ENCODE measurements around the gene GPX6.
"Not testable (repeated sequence)": the region's sequence is repeated elsewhere in the genome, so short reads cannot be mapped to it uniquely, and the experiment has no call there.

The GPX6 gene, protein sequence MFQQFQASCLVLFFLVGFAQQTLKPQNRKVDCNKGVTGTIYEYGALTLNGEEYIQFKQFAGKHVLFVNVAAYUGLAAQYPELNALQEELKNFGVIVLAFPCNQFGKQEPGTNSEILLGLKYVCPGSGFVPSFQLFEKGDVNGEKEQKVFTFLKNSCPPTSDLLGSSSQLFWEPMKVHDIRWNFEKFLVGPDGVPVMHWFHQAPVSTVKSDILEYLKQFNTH

DNA sequence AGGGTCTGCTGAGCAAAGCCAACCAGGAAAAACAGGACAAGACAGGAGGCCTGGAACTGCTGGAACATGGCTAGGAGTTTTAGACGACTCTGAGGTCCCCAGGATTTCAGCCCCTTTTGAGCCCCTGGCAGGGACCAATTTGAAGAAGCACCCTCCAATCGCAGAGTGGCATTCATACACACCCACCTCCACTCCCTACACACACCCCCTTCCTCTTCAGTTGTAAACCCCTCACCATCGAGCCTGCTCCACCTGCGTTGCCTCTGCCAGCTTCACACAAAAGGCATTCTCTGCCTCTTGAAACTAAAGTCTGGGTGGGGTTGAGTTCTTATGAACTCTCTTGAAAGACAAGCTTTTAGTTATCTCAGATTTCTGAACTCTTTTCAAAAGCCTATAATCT lies at the start of gene GPX6:
Gene GPX6 (minus strand): TSS at position 118 of the 400 bp plus-strand sequence. CDS start 50 bp downstream, at position 68.
- DNase-seq (ENCODE audit: low read depth in 2 of 2): no peak

DNA sequence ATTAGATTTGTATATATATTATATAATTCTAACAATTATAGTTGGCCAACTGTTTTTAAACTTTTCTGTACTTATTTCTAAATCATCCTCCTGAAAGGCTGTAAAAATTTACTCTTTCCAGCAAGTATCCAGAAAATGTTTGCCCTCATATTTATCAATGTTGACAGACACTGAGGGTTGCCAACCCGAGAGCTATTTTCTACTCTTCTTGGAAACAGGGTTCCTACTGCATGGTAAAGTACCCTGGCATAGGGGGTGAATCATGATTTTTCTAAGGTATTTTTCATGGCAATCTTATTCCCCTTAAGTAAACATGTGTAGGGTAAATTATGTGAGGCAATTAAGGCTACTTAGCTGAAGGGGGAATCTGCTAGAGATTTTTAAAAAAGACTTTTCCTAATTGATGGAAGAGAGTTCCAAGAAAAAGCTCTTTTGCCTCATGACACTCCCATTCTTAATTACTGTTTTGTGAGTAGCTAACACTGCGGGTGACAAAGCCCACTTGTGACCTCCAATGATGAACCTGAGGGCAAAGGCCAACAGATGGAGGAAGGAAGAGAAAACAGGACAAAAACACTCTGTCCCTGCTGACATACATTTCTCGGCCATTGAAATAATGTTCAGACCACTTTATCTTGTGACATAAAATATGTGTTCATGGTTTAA lies 48.0 kb upstream of the GPX6 start:
- DNase-seq (ENCODE audit: low read depth in 2 of 2): no peak

DNA sequence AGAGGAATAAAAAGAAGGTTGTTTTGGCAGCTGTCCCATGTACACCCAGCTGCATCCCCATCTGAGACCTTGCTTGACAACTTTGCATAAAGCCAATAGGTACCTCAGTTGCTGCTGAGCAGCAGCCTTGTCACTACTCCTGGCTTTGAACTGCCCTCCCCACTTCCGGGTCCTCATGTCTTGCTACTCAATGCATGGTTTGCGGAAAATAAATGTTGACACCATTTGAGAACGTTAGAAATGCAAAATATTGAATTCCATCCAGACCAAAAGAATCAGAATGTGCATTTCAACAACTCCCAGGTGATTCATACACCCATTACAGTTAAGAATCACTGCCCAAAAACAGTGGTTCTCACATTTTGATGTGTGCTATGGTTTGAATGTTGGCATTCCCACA lies 43.0 kb upstream of the GPX6 start:
- no peak for DNase-seq (ENCODE audit: low read depth in 2 of 2)

DNA sequence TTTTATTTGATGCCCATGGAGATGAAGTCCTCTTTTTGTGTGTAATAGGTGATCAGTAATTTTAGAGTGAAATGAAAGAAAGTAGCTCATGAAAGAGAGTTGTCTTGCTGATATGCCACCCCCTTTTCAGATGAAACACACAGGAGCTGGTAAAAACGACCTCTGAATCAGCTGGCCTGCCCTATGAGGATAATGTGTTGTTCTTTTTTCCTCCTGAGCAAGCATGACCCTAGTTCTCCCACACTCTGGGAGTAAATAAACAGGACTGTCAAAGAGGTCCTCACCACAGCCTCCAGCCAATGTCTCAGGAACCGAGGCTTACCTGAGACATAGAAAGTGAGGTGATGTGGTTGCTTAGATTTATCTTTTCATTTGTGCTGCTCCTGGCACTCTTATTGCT lies 39.5 kb upstream of the GPX6 start:
- DNase-seq (ENCODE audit: low read depth in 2 of 2): no peak

DNA sequence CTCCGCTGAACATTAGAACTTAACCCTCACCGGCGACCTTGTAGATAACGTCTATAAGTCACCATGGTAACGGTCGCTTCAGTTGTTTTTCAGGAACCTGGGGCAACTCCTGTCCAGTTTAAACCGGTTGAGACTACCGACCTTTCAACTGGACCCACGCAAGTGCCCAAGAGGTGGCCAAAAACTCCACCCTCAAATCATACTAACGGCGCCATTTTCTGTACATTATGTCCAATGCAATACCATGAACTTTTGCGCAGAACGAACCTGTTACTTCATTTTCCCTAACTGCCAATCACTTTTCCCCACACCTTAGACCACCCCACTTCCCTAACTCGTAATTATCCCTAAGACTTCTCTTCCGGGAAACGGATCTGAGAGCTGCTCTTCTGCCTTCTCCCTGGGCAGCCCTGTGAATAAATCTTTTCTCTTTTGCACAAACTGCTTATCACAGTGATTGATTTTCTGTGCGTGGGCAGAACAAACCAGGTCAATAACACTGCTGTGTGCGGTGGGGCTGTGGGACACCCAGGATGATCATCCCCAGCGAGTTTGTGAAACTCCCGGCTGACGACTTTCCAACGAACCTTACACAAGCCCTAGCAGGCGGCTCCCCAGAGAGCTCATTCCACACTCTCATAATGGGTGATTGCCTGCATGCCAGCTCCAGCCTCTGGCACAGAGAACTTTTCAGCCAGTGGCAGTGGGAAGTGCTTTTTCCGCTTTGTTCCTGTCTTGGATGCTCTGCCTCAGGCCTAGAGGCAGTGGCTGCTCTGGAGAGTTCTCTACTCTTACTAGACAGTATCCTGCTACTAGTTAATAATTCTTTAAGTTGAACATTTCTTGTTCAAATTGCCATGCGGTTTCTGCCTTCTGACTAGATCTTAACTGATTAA lies 38.6 kb upstream of the GPX6 start:
- DNase-seq (ENCODE audit: low read depth in 2 of 2): no peak

DNA sequence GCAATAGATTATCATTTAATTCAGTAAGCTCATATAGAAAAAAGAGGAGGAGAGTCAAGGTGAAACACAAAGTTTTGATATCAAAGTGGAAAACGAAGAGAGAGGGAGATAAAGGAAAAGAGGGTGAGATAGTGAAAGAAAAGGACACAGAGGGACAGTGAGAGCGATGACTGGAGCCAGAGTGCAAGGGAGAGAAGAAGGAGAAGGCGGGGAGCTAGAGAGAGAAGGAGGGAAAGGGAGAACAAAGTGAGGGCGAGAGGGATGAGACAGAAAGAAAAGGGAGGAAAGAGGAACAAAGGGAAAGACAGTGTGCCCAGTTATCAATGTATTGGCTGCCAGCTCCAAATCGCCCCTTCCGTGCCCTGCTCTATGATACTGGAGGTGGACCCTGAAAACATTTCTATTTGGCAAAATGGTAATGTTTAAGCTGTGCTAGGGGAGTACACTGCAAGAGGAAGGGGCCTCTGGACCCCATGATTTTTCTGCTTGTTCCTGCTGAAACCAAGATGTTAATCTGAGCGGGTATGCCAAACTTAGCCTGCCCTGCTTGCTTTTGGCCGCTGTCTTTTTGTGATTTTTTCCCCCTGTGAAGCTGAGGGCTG lies 37.9 kb upstream of the GPX6 start:
- DNase-seq (ENCODE audit: low read depth in 2 of 2): no peak

DNA sequence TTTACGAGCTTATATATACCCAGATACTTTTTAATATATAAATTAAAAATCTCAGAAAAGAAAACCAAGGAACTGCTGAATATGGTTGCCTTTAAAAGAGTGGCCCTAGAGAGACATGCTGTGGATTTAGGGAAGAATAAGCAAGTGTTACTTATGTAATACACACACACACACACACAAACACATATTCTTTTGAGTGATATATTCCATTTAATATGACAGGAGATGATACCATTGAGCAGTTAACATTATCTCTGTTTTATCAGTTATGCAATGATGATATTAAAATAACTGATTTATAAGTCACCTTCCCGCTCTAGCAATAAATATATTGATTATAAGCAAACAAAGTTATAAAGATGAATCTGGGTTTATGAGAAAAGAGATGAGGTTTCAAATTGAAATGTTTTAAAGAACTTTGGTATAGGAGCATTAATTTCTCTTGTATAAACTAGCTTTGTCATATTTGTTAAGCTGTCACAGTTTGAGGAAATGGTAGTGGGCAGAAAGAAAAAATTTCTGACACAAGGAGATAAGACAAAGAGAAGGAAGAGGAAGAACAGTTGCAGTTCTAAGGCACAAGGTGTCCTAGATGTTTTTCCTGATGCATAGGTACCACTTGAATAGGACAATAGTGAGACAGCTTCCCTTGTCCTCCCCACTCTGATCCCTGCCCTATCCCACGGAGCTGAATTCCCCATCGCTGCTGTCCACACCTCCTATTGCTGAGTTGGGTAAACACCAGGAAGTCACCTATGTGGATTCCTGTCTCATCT lies 36.5 kb upstream of the GPX6 start:
- no peak for DNase-seq (ENCODE audit: low read depth in 2 of 2)

DNA sequence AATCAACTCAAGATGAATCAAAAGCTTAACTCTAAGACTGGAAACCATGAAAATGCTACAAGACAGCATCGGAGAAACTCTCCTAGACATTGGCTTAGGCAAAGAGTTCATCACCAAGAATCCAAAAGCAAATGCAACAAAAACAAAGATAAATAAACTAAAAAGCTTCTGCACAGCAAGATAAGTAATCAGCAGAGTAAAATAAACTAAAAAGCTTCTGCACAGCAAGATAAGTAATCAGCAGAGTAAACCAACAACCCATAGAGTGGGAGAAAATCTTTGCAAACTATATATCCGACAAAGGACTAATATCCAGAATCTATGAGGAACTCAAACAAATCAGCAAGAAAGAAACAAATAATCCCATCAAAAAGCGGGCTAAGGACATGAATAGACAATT lies 31.4 kb upstream of the GPX6 start:
- DNase-seq (ENCODE audit: low read depth in 2 of 2): not testable (repeated sequence)

DNA sequence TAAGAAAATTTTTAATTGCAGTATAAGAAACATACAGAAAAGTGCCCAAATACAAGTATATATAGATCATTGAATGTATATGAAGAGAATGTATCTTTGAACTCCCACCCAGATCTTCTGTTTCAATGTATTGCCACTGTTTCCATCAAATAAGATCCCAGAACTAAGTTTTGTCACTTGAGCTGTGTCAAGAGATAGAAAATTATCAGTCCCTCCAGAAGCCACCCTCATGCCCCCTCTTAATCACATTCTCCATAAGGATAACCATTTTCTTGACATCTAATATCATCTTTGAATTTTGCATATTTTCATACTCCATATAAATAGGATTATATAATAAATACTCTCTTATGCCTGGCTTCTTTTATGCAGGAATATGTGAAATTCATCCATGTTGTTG lies 30.4 kb upstream of the GPX6 start:
- no peak for DNase-seq (ENCODE audit: low read depth in 2 of 2)

DNA sequence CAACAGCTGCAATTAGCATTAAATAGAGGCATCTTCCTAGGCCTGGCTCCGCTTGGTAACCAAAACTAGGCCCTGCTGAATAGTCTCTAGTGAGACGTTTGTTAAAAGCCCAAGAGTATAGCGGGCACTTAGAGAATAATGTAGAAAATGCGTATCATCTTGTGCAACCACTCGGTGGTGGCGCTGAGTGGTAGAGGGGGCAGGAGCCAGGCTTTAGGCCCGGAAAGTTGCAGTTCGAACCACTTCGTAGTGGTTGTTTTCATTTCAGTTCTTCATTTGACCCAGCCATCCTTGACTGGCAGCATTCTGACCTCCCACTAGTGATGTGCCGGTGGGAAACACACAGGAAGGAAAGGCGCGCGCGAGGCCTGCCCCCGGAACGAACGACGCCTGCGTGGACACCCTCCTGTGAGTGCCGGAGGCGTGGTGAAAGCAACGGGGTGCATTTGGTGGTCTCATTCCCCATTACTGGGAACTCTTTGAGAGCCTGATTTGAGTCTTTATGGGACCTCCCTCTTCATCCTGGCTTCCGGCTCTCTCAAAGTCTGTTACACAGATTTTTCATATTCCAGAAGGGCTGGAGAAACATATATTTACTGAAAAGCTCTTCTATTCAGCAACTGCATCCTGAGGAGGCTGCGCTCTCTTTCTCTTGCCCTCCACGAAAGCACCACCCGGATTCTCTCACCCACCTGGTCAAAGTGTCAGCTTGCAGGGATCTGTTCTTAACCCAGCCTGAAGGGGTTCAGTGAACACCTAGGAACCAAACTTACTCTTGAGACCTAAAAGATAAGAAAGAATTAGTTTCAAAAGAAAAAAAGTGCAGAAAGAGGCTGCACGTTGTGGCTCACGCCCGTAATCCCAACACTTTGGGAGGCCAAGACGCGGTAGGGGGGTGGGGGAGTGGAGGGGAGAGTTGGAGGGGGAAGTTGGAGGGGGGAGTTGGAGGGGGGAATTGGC lies 28.3 kb upstream of the GPX6 start:
- no peak for DNase-seq (ENCODE audit: low read depth in 2 of 2)

DNA sequence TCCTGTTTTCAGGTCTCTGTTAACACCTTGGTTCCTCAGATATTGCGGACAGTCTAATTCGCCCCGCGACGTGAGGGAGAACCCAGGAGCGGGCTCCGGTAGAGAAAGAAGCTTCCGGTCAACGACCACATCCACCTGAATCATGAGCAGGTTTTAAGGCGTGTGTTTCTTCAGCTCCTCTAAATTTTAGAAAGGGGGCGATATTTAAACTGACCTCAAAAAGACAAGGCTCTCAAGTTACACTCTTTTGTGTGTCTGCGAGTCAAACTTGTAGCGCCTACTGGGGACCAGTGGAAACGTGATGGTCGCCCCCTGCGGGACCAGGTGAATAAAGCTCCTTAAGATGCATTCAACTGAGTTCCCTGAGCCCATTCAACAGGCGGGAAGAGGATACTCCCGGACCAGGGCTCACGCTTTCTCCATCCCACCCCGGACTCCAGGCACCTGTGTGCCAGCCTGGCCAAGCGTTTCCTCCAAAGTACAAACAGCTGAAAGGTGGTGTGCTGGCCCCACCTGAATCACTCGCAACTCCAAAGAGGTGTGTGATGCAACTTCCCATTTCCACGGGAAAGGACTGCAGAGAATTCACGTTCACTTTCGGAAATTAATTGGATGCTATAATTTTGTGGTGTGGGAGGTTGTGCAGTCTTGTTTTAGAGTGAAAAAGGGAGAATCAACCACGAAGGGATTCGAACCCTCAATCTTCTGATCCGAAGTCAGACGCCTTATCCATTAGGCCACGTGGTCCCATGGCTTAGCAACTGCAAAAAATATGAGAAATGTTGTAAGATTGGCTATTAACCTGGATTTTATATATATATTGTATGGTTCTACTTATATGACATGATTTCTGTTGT lies 27.1 kb upstream of the GPX6 start:
- peak in 1 of 2 donors; percentile 22 for DNase-seq (ENCODE audit: low read depth in 2 of 2)

DNA sequence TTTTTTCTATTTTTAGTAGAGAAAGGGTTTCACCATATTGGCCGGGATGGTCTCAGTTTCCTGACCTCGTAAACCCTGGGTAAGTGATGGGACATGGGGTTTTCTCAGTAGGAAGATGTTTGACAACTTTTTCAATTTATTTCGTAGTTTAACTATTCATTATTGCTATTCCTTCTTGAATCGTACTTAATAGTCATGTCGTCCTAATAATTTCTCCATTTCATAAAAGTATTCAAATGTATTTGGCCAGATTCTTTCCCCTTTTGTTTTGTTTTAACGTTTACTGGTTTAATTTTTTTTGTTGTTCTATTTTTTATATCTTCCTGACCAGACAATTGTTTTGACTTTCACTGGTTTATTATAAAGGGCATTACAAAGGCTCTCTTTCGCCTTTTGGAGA lies 26.4 kb upstream of the GPX6 start:
- no peak for DNase-seq (ENCODE audit: low read depth in 2 of 2)

DNA sequence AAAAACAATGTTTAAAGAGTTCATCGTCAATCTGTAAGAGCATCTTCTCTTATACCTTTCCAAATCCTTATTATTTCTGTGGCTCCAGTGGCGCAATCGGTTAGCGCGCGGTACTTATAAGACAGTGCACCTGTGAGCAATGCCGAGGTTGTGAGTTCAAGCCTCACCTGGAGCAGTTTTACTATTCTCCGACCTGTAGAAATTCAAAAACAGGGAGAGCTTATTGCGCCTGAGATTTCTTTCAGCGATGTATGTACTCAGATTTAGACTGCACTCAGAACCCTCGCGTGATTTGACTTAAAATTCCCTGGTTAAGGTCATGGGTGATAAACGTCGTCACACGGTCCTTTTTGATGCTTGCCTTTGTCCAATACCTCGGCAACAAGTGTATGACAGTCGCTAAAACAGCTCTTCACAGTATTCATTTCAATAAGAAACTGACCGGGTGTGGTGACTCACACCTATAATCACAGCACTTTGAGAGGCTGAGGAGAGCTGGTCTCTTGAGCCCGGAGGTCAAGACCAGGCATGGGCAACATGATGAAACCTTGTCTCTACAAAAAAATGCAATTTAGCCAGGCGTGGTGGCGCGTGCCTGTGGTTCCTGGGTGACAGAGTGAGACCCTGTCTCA lies 22.0 kb upstream of the GPX6 start:
- DNase-seq (ENCODE audit: low read depth in 2 of 2): no peak

DNA sequence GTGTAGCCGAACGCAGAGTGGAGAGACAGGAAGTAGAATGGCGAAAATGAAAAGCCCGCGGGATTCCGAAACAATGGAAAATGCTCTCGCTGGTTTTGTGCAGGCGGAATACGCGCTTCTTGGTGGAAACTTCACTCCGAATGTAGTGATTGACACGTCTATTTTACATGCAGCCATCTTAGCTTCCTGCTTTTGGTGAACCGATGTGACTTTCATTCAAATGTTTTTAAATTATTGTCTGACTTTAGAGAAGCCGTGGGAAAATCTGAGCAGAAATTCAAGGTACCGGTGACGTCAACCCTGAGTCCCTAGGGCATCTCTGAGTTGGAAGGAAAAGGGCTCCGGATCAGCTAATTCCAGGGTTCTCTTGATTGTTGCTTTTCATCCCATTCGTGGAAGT lies 21.5 kb upstream of the GPX6 start:
- DNase-seq (ENCODE audit: low read depth in 2 of 2): no peak

DNA sequence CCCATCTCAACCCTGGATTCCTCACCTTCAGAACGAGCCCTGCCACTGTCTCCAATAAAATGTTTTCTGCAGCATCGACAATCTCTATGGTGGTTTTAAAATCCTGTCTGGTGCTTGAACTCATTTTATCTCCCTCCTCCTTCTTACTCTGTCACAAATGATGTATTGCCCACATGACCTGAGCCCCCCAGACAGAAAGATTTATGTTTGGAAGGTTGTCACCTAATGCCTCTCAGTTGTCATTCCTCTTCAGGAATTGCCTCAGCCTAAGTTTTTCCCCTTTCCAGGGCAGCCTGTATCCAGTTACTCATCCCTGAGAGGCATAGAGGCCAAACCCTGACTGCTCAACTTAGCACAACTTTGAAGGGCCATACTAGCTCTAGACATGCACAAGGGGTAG lies 19.3 kb upstream of the GPX6 start:
- DNase-seq (ENCODE audit: low read depth in 2 of 2): no peak

DNA sequence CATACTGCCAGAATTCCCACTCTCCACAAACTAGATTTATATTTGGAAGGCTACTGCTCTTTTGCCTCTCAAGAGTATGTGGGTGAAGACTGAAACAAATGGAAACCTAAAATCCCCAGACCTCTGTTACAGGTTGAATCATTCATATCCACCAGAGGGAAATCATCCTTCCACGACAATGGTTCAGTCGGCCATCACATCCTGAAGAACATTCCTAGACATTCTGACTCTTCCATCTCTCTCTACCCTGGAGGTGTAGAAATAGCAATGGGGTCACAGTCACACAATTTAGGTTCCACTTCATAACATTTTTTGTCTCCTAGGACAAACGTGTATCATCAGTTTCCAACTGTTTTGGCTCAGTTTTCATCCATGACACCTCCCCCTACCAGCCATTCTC lies 18.7 kb upstream of the GPX6 start:
- DNase-seq (ENCODE audit: low read depth in 2 of 2): no peak

DNA sequence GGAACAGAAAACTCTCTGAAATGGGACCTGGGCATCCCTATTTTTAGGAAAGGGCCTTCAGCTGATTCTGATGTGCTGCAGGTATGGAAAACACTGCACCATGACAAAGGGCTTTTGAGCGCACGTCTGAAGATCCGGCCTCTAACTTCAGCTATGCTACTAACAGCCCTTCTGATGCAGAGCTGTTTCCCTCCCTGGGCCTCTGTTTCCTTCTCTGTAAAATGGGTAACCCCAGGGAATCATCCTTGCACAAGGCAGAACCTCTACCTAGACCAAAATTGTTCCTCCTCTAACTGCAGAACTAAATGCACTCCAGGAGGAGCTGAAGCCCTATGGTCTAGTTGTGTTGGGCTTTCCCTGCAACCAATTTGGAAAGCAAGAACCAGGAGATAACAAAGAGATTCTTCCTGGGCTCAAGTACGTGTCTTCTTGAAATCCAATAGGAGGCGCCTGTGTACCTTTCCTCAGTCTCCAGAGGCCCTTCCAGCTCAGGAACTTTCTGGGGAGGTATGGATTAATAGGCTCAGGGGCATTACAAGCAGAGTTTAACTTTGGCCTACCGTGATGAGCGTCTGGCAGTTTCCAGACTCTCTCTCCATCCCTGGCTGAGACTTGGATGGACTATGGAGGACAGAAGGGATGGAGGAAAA lies 16.0 kb upstream of the GPX6 start:
- DNase-seq (ENCODE audit: low read depth in 2 of 2): no peak

DNA sequence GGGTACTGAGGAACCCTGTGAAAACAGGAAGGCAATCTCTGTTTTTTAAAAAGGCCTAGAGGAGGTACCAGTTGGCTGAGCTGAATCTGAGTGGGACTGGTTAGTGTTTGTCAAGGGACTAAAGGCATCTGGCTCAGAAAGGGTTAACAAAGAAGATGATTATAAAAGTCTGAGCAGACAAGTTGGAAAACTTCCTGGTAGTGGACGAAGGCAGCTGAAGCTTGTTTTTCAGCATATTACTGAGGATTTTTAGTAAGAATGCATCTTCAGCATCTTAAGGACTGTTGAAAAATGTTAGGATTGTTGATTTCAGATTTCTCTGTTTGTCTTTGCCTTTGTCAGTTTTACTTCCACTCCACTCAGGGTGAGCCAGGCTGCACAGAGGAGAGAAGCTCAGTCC lies 15.2 kb upstream of the GPX6 start:
- no peak for DNase-seq (ENCODE audit: low read depth in 2 of 2)
